B cell (primary cell): ENCODE measurements around the gene CERS1. TPM values are rescaled to one million over a fixed set of nuclear protein-coding genes. Genes with fewer than 3 reads are reported as not detected.

Source experiments
- ATAC-seq: fragments of 200-7000 bp; cut with Tn5 transposase; one replicate; pipeline ENCODE4 v1.10.0; 2021; ENCODE audit warnings: low read depth, mild to moderate bottlenecking, moderate number of reproducible peaks, moderate library complexity
- CTCF ChIA-PET: fragments of 350-600 bp; sonication (Branson Sonifier 250); formaldehyde crosslinking; loops from one replicate; lab custom pipeline; 2021; ENCODE audit warnings: antibody characterized with exemption, inconsistent platforms; lab: Charles Lee
- POLR2A ChIA-PET: fragments of 350-600 bp; sonication (Branson Sonifier 250); formaldehyde crosslinking; loops from one replicate; lab custom pipeline; 2021; ENCODE audit warnings: antibody characterized with exemption; lab: Charles Lee
- DNase-seq: peaks from one replicate; pipeline ENCODE4 v3.0.0; 2013
- H2AFZ ChIP-seq: 2 replicates; pipeline ENCODE4 v1.6.1; 2012; ENCODE audit warnings: mild to moderate bottlenecking, low read depth, low read length; ENCODE audit not compliant: insufficient read depth, poor library complexity, severe bottlenecking
- H3K27ac ChIP-seq, 2 donors: 1 replicate in 1 of 2; 2 replicates in 1 of 2; pipeline ENCODE4 v1.5.1; 2012 to 2013; ENCODE audit warnings: low read length in 2 of 2, mild to moderate bottlenecking in 2 of 2, moderate library complexity in 1 of 2
- H3K27me3 ChIP-seq, 4 experiments: fragments of 200-600 bp in 1 of 4; sonication (generic) in 1 of 4; replicated peaks in 1 of 4; 1 replicate in 2 of 4; 2 replicates in 2 of 4; pipeline versions ENCODE4 v1.6.1 to v1.7.0; 2013 to 2016; ENCODE audit warnings: low read length in 3 of 4, mild to moderate bottlenecking in 2 of 4, mixed read lengths in 1 of 4, moderate library complexity in 1 of 4; ENCODE audit not compliant: insufficient read depth in 4 of 4, control insufficient read depth in 3 of 4; ENCODE audit errors: control extremely low read depth in 1 of 4
- H3K36me3 ChIP-seq, 2 experiments: replicated peaks in 1 of 2; 1 replicate in 1 of 2; 2 replicates in 1 of 2; pipeline versions ENCODE4 v1.6.1 to v1.7.1; 2013; ENCODE audit warnings: low read length in 1 of 2; ENCODE audit not compliant: insufficient read depth in 2 of 2, control insufficient read depth in 1 of 2; ENCODE audit errors: control extremely low read depth in 1 of 2, extremely low read depth in 1 of 2
- H3K4me1 ChIP-seq, 2 donors: fragments of 200-600 bp in 1 of 2; sonication (generic) in 1 of 2; 1 replicate in 1 of 2; 2 replicates in 1 of 2; pipeline versions ENCODE4 v1.5.1 to v1.6.1; 2013 to 2017; ENCODE audit warnings: low read length in 2 of 2; ENCODE audit not compliant: control insufficient read depth in 2 of 2, insufficient read depth in 2 of 2
- H3K4me2 ChIP-seq: replicated peaks from 2 replicates; pipeline ENCODE3; 2012; ENCODE audit warnings: mild to moderate bottlenecking, low read depth, low read length; ENCODE audit not compliant: poor library complexity, severe bottlenecking
- H3K4me3 ChIP-seq, 5 experiments: fragments of 200-600 bp in 1 of 5; sonication (generic) in 1 of 5; 1 replicate in 3 of 5; 2 replicates in 2 of 5; pipeline versions ENCODE4 v1.5.1 to v1.7.0; 2011 to 2016; ENCODE audit warnings: low read length in 4 of 5, mild to moderate bottlenecking in 4 of 5, low read depth in 2 of 5, control low read depth in 1 of 5, moderate library complexity in 1 of 5; ENCODE audit not compliant: insufficient read depth in 1 of 5; ENCODE audit errors: control extremely low read depth in 1 of 5, extremely low read depth in 1 of 5
- H3K79me2 ChIP-seq: fragments of 200-600 bp; sonication (generic); one replicate; pipeline ENCODE4 v1.6.0; 2016; ENCODE audit warnings: low read length; ENCODE audit not compliant: control insufficient read depth, insufficient read depth
- H3K9ac ChIP-seq: fragments of 200-600 bp; sonication (generic); 2 replicates; pipeline ENCODE4 v1.6.1; 2017; ENCODE audit warnings: mild to moderate bottlenecking, low read length, moderate library complexity
- H3K9me3 ChIP-seq, 3 donors: one replicate each; pipeline versions ENCODE4 v1.6.1 to v1.7.1; 2013; ENCODE audit warnings: low read length in 2 of 3; ENCODE audit not compliant: control insufficient read depth in 2 of 3, insufficient read depth in 1 of 3; ENCODE audit errors: control extremely low read depth in 1 of 3
- H4K20me1 ChIP-seq: 2 replicates; pipeline ENCODE4 v1.6.0; 2012; ENCODE audit warnings: mild to moderate bottlenecking, low read length; ENCODE audit not compliant: insufficient read depth, control insufficient read depth, poor library complexity, severe bottlenecking
- H3K27ac Mint-ChIP-seq: one replicate; pipeline ENCODE4 v1.8.0; 2021; ENCODE audit warnings: mixed read lengths
- H3K27me3 Mint-ChIP-seq: one replicate; pipeline ENCODE4 v1.8.0; 2021; ENCODE audit warnings: mixed read lengths
- H3K4me1 Mint-ChIP-seq: one replicate; pipeline ENCODE4 v1.8.0; 2021; ENCODE audit warnings: mixed read lengths
- H3K4me3 Mint-ChIP-seq: one replicate; pipeline ENCODE4 v1.8.0; 2021; ENCODE audit warnings: mixed read lengths
- H3K9me3 Mint-ChIP-seq: one replicate; pipeline ENCODE4 v1.8.0; 2022; ENCODE audit warnings: mixed read lengths; ENCODE audit not compliant: insufficient read depth
- EZH2 ChIP-seq: IDR thresholded peaks from 2 replicates; pipeline ENCODE4 v1.6.1; 2012; ENCODE audit warnings: borderline replicate concordance, low read depth, mild to moderate bottlenecking, moderate library complexity, low read length; ENCODE audit not compliant: insufficient read depth, poor library complexity, severe bottlenecking
- WGBS: methylation state at CpG from one replicate; pipeline ENCODE4 v1.1.5; 2013; ENCODE audit warnings: missing lambda C conversion rate; ENCODE audit not compliant: insufficient coverage; 5-methylcytosine and 5-hydroxymethylcytosine counted together
- intact Hi-C: fragments of 100-400 bp; cut with micrococcal nuclease; formaldehyde crosslinking; loops from one replicate; pipeline ENCODE4 v1.10.0; 2022
- polyA plus RNA-seq: library from polyadenylated mRNA; depleted of rRNA; stranded (reverse); fragments of >200 nt; gene quantifications from 2 replicates; pipeline ENCODE4 v1.2.3, GENCODE V29; 2012
- total RNA-seq, 2 donors: library from RNA; stranded (reverse); fragments of 120-200 nt in 1 of 2; gene quantifications; 1 replicate in 1 of 2; 2 replicates in 1 of 2; pipeline versions ENCODE4 v1.2.3 to v1.2.4, GENCODE V29; 2013 to 2022
- TF ChIP-seq, protein P1 (sequence below): fragments of 200-600 bp; IDR thresholded peaks from one replicate; pipeline ENCODE4 v1.8.0; 2022; ENCODE audit warnings: antibody characterized with exemption, mild to moderate bottlenecking

CERS1 gene
- total and polyA plus RNA-seq, 2 donors (not counting 1 experiment from before 2014, with no cell fraction given) = not detected

DNA sequence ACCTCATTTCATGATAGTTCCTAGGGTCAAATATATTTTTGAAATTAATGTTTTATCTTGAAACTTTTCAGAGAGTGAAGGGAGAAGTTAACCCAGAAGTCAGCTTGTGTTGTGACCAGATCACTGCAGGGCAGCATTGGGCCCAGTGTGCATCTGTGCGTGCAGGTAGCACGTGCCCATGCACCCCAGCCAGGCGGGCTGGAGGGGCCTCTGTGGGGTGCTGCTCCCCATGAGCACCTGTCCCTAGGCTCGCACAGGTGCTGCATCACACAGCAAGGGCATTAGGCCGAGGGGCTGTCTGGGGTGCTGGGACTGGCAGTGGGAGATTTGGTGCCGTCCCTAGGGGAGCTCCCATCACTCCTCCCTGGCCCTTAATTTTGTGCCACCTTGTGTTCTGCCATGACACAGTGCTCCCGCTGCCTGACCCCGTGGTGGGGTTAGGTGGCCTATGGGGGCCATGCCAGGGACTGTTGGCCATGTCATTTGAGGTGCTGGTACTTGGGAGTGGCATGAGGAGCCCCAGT lies 51.1 kb downstream of the CERS1 start:
- Histone ChIP-seq H3K4me1 (peaks cover 31 to 60% of the 10 kb centered on the region in 2 donors), H3K9ac (no peak overlapping the region), H3K27me3 (no peaks in the 10 kb centered on the region), H3K36me3 (peaks cover 0 to 27% of the 10 kb centered on the region in 2 experiments), H4K20me1 (peaks cover 100% of the 10 kb centered on the region), H2AFZ (no peak overlapping the region), H3K27ac (no peak overlapping the region), H3K4me3 (no peak overlapping the region), H3K4me2 (no peak overlapping the region), H3K79me2 (peaks cover 100% of the 10 kb centered on the region), H3K9me3 (no peaks in the 10 kb centered on the region)
- ATAC-seq = no peak
- Mint-ChIP-seq H3K27ac (no peak overlapping the region), H3K27me3 (no peaks in the 10 kb centered on the region), H3K4me3 (no peak overlapping the region), H3K4me1 (peaks cover 80% of the 10 kb centered on the region), H3K9me3 (no peaks in the 10 kb centered on the region)
- intact Hi-C loops = loop anchor here (5.0 kb wide), 1 partner anchor 323 kb away; the partner anchor contains the start of gene ELL
- CTCF ChIA-PET = interaction anchor here (0.5 to 6.3 kb wide), 4 partner anchors 9 to 394 kb away, joined by 3 to 47 read pairs (median 16); partner anchors contain the start of gene ELL
- no peak for DNase-seq
- TF ChIP-seq EZH2 = no peak
- TF ChIP-seq, protein P1, sequence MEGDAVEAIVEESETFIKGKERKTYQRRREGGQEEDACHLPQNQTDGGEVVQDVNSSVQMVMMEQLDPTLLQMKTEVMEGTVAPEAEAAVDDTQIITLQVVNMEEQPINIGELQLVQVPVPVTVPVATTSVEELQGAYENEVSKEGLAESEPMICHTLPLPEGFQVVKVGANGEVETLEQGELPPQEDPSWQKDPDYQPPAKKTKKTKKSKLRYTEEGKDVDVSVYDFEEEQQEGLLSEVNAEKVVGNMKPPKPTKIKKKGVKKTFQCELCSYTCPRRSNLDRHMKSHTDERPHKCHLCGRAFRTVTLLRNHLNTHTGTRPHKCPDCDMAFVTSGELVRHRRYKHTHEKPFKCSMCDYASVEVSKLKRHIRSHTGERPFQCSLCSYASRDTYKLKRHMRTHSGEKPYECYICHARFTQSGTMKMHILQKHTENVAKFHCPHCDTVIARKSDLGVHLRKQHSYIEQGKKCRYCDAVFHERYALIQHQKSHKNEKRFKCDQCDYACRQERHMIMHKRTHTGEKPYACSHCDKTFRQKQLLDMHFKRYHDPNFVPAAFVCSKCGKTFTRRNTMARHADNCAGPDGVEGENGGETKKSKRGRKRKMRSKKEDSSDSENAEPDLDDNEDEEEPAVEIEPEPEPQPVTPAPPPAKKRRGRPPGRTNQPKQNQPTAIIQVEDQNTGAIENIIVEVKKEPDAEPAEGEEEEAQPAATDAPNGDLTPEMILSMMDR = no peak
- 98% methylated on average over 8 of the region's 8 CpGs for WGBS
- POLR2A ChIA-PET = no interaction called here

DNA sequence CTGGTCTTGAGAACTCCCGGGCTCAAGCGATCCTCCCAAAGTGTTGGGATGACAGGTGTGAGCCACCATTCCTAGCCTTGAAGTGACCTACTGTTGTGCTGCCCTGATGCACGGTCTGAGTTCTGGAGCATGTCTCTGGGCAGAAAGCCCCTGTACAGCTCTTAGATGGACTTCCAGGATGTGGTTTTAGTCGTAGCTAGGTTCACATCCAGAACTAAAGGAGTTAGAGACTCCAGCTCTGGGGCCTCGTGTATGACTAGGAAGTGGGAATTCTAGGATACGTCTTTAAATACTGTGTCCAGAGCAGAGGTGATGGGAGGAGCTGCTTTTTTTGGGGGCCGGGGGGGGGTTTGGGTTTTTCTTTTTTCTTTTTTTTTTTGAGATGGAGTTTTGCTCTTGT lies 52.0 kb downstream of the CERS1 start:
- Histone ChIP-seq H3K4me3 (no peak overlapping the region), H3K79me2 (peaks cover 100% of the 10 kb centered on the region), H3K4me2 (peak overlapping the region; percentile 8), H3K9ac (no peak overlapping the region), H3K36me3 (peaks cover 0 to 23% of the 10 kb centered on the region in 2 experiments), H4K20me1 (peaks cover 100% of the 10 kb centered on the region), H3K27ac (no peak overlapping the region), H2AFZ (no peak overlapping the region), H3K9me3 (no peaks in the 10 kb centered on the region), H3K4me1 (peaks cover 23 to 59% of the 10 kb centered on the region in 2 donors), H3K27me3 (no peaks in the 10 kb centered on the region)
- no peaks in the 10 kb centered on the region for H3K27me3 Mint-ChIP-seq
- H3K9me3 Mint-ChIP-seq = no peaks in the 10 kb centered on the region
- ChIA-PET CTCF (interaction anchor here (0.6 to 6.3 kb wide), 6 partner anchors 11 to 356 kb away, joined by 3 to 47 read pairs (median 4); partner anchors contain the start of genes ELL and UPF1), POLR2A (no interaction called here)
- no peak overlapping the region for H3K27ac Mint-ChIP-seq
- DNase-seq = no peak
- peaks cover 79% of the 10 kb centered on the region for H3K4me1 Mint-ChIP-seq
- intact Hi-C loops = no loop called here
- 76% methylated on average over 4 of the region's 7 CpGs for WGBS
- no peak overlapping the region for H3K4me3 Mint-ChIP-seq
- ATAC-seq = no peak
- TF ChIP-seq, protein P1 = no peak
- no peak for TF ChIP-seq EZH2
